GM23248 (cell line): ENCODE measurements around the gene ORMDL1. TPM values are rescaled to one million over a fixed set of nuclear protein-coding genes. Genes with fewer than 3 reads are reported as not detected.
"Not testable (repeated sequence)": the region's sequence is repeated elsewhere in the genome, so short reads cannot be mapped to it uniquely, and the experiment has no call there.

ENCODE experiments used
- DNase-seq: peaks from one replicate; pipeline ENCODE4 v3.0.0-alpha.2; 2015
- H2AFZ ChIP-seq: fragments of 200-600 bp; sonication (generic); 2 replicates; pipeline ENCODE4 v1.6.1; 2016; ENCODE audit warnings: antibody characterized with exemption
- H3F3A ChIP-seq: fragments of 200-600 bp; sonication (generic); 2 replicates; pipeline ENCODE4 v1.6.1; 2016; ENCODE audit warnings: mild to moderate bottlenecking, antibody characterized with exemption, mixed run types; ENCODE audit not compliant: insufficient read depth
- H3K27ac ChIP-seq: fragments of 200-600 bp; sonication (generic); 2 replicates; pipeline ENCODE4 v1.5.1; 2016; ENCODE audit warnings: mild to moderate bottlenecking
- H3K27me3 ChIP-seq: fragments of 200-600 bp; sonication (generic); replicated peaks from 2 replicates; pipeline ENCODE4 v1.6.1; 2016; ENCODE audit warnings: mild to moderate bottlenecking; ENCODE audit not compliant: insufficient read depth
- H3K36me3 ChIP-seq: fragments of 200-600 bp; sonication (generic); 2 replicates; pipeline ENCODE4 v1.6.1; 2016; ENCODE audit warnings: low read depth, mild to moderate bottlenecking
- H3K4me1 ChIP-seq: fragments of 200-600 bp; sonication (generic); 2 replicates; pipeline ENCODE4 v1.6.1; 2016; ENCODE audit warnings: mild to moderate bottlenecking; ENCODE audit not compliant: insufficient read depth
- H3K4me2 ChIP-seq: fragments of 200-600 bp; sonication (generic); one replicate; pipeline ENCODE4 v1.6.1; 2016; ENCODE audit warnings: mild to moderate bottlenecking; ENCODE audit not compliant: unreplicated experiment
- H3K4me3 ChIP-seq: fragments of 200-600 bp; sonication (generic); 2 replicates; pipeline ENCODE4 v1.5.1; 2016; ENCODE audit warnings: mild to moderate bottlenecking
- H3K79me2 ChIP-seq: fragments of 200-600 bp; sonication (generic); 2 replicates; pipeline ENCODE4 v1.6.1; 2016; ENCODE audit warnings: mild to moderate bottlenecking; ENCODE audit not compliant: insufficient read depth
- H3K9ac ChIP-seq: fragments of 200-600 bp; sonication (generic); 2 replicates; pipeline ENCODE4 v1.6.1; 2016; ENCODE audit warnings: mild to moderate bottlenecking
- H3K9me2 ChIP-seq: fragments of 200-600 bp; sonication (generic); 2 replicates; pipeline ENCODE4 v1.6.1; 2016; ENCODE audit warnings: mixed run types, mild to moderate bottlenecking, moderate library complexity; ENCODE audit not compliant: insufficient read depth
- H3K9me3 ChIP-seq: fragments of 200-600 bp; sonication (generic); one replicate; pipeline ENCODE4 v1.6.1; 2017; ENCODE audit warnings: low read depth
- H4K20me1 ChIP-seq: fragments of 200-600 bp; sonication (generic); 2 replicates; pipeline ENCODE4 v1.6.0; 2016; ENCODE audit not compliant: insufficient read depth
- EZH2 ChIP-seq: fragments of 200-600 bp; sonication (generic); IDR thresholded peaks from 2 replicates; pipeline ENCODE4 v1.6.1; 2018; ENCODE audit warnings: antibody characterized with exemption, mild to moderate bottlenecking; ENCODE audit not compliant: insufficient read depth, poor library complexity, severe bottlenecking
- EZH2phosphoT487 ChIP-seq: fragments of 200-600 bp; sonication (generic); IDR thresholded peaks from 2 replicates; pipeline ENCODE4 v1.6.1; 2018; ENCODE audit warnings: antibody characterized with exemption, moderate library complexity, mild to moderate bottlenecking, low read depth; ENCODE audit not compliant: insufficient read depth
- WGBS, 2 experiments: methylation state at CpG; one replicate each; pipeline ENCODE4 v1.1.6; 2015 to 2017; ENCODE audit warnings: low lambda C conversion rate in 2 of 2, low coverage in 1 of 2; ENCODE audit errors: missing lambda C conversion rate in 2 of 2; 5-methylcytosine and 5-hydroxymethylcytosine counted together
- in situ Hi-C: fragments of 300-500 bp; cut with MboI; formaldehyde crosslinking; loops from 2 replicates; pipeline ENCODE4 v1.15.0; 2020
- polyA plus RNA-seq: library from polyadenylated mRNA; unstranded; fragments of >200 nt; fragmentation: Nextera tagmentation; extraction: Ambion mirVana; gene quantifications from 2 replicates; pipeline ENCODE4 v1.2.1, GENCODE V29; 2016
- total RNA-seq: library from RNA; depleted of rRNA; stranded (reverse); fragments of >200 nt; shearing (Covaris generic); gene quantifications from 2 replicates; pipeline ENCODE4 v1.2.3, GENCODE V29; 2014

ORMDL1 gene
- total and polyA plus RNA-seq, 2 experiments from 2014 or later: 71.3 to 150 TPM

DNA sequence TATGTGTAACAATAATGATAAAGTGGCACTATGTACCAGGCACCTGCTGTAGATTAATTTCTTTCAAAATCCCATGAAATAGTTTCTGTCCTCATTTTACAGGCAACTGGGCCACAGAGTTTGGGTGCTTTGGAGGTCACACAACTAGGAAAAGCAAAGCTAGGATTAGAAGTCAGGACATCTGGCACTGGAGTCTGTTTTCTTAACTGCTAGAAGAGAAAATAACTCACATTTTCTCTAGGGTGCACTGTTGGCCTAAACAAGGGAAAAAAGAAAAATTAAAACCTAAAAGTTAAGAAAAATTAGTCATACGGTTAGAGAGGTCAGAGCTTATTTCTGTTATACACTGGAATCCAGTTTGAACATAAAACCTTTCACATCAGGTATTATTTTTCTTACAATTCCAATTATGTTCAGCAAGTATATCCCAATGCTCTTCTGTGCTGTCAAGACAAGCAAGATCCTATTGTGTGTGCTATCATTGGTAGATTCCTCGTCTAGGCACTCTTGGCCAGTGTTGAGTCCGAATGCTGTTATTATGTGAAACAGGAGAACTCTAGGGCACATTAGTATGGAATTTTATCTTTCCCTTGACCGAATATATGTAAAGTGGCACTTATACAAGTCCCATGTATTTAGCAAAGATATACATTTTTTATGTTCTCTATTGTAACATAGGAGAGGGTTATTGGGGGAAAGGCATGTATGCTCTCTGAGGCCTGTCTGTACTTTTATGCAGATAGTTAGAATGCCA, 20.1 kb downstream of the ORMDL1 start:
- no peak for TF ChIP-seq EZH2
- no peak for TF ChIP-seq EZH2phosphoT487
- 67 to 69% methylated on average over 4 of the region's 4 CpGs for WGBS, 2 experiments
- peak overlapping the region; percentile 81 for H3K9ac ChIP-seq
- H3K4me1 ChIP-seq: peaks cover 12% of the 10 kb centered on the region
- H3K9me2 ChIP-seq: no peaks in the 10 kb centered on the region
- no peaks in the 10 kb centered on the region for H4K20me1 ChIP-seq
- peak overlapping the region; percentile 93 for H3K4me2 ChIP-seq
- H3K27me3 ChIP-seq: no peaks in the 10 kb centered on the region
- H3K36me3 ChIP-seq: peaks cover 16% of the 10 kb centered on the region; the same call in 1 of the 2 replicates
- H2AFZ ChIP-seq: peak overlapping the region; percentile 100
- H3K27ac ChIP-seq: 0 out of 2 replicates have a peak overlapping the region, but pooled peaks have one; percentile 65
- in situ Hi-C loops: no loop called here
- peaks cover 50% of the 10 kb centered on the region for H3F3A ChIP-seq
- H3K4me3 ChIP-seq: peak overlapping the region; percentile 91
- no peaks in the 10 kb centered on the region for H3K9me3 ChIP-seq
- DNase-seq: peak; percentile 60
- peaks cover 8% of the 10 kb centered on the region; the same call in 1 of the 2 replicates for H3K79me2 ChIP-seq

GRCh38 chr2:189762551-189763298, 21.4 kb downstream of the ORMDL1 start, which contains the start of gene OSGEPL1:
Gene OSGEPL1 (minus strand): TSS chr2:189762792. CDS start chr2:189761640, 1,152 bp downstream.
- in situ Hi-C loops: no loop called here
- no peaks in the 10 kb centered on the region for H3K27me3 ChIP-seq
- H3K36me3 ChIP-seq: peaks cover 9% of the 10 kb centered on the region; the same call in 1 of the 2 replicates
- peaks cover 12% of the 10 kb centered on the region for H3K4me1 ChIP-seq
- TF ChIP-seq EZH2phosphoT487 (no peak), EZH2 (no peak)
- peak within 1 kb of the TSS; percentile 81 for H3K9ac ChIP-seq
- no peaks in the 10 kb centered on the region for H3K9me2 ChIP-seq
- H3K79me2 ChIP-seq: peaks cover 8% of the 10 kb centered on the region; the same call in 1 of the 2 replicates
- H3K9me3 ChIP-seq: no peaks in the 10 kb centered on the region
- H3K4me3 ChIP-seq: peak within 1 kb of the TSS; percentile 91
- no peaks in the 10 kb centered on the region for H4K20me1 ChIP-seq
- peak within 1 kb of the TSS; percentile 65 for H3K27ac ChIP-seq
- peak; percentile 95 for DNase-seq
- peaks cover 40% of the 10 kb centered on the region for H3F3A ChIP-seq
- peak within 1 kb of the TSS; percentile 100 for H2AFZ ChIP-seq
- peak within 1 kb of the TSS; percentile 93 for H3K4me2 ChIP-seq
- WGBS, 2 experiments: 1% methylated on average over 33 of the region's 33 CpGs

DNA sequence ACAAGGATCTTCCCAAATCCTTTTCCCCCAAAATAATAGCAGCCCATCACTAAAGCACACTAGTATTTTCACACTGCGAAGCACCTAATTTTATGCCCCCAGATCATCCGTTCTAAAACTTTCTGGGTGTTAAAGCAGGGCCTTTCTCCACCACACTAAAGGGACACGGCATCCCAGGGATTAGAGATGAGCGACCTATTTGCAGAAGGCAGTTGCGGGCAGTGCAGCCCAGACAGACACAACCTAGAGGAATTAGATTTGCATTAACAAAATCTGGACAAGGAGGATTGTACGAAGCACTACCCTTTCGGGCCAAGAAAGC, 21.9 kb downstream of the ORMDL1 start:
- Histone ChIP-seq H3K27ac (peak overlapping the region; percentile 65), H3K4me1 (peaks cover 12% of the 10 kb centered on the region), H3K9me3 (no peaks in the 10 kb centered on the region), H3K4me2 (peak overlapping the region; percentile 93), H3F3A (peaks cover 35% of the 10 kb centered on the region), H3K4me3 (peak overlapping the region; percentile 91), H2AFZ (peak overlapping the region; percentile 100), H3K36me3 (peaks cover 6% of the 10 kb centered on the region; the same call in 1 of the 2 replicates), H3K9me2 (no peaks in the 10 kb centered on the region), H4K20me1 (no peaks in the 10 kb centered on the region), H3K27me3 (no peaks in the 10 kb centered on the region), H3K79me2 (peaks cover 8% of the 10 kb centered on the region; the same call in 1 of the 2 replicates), H3K9ac (peak overlapping the region; percentile 81)
- TF ChIP-seq EZH2phosphoT487 (no peak), EZH2 (no peak)
- WGBS, 2 experiments: 1 to 2% methylated on average over 7 of the region's 7 CpGs
- in situ Hi-C loops: no loop called here
- no peak for DNase-seq

- H3K9me2 ChIP-seq, H2AFZ ChIP-seq, H3K36me3 ChIP-seq, H3K27ac ChIP-seq, H3K9ac ChIP-seq, DNase-seq, H4K20me1 ChIP-seq, H3K79me2 ChIP-seq, in situ Hi-C loops, H3K27me3 ChIP-seq, H3K9me3 ChIP-seq, H3K4me2 ChIP-seq, H3K4me3 ChIP-seq: not testable (repeated sequence)
- peaks cover 24% of the 10 kb centered on the region for H3F3A ChIP-seq
- H3K4me1 ChIP-seq: peaks cover 12% of the 10 kb centered on the region
- 95 to 100% methylated on average over 15 to 19 of the region's 19 CpGs for WGBS, 2 experiments
These were observed 24.0 kb downstream of the ORMDL1 start for GRCh38 chr2:189760154-189760553.
